GM18507 (cell line): ENCODE measurements around the gene UCMA.
"Not testable (repeated sequence)": the region's sequence is repeated elsewhere in the genome, so short reads cannot be mapped to it uniquely, and the experiment has no call there.

Source experiments
- DNase-seq: peaks from one replicate; pipeline ENCODE4 v3.0.0; 2011; ENCODE audit warnings: low read depth; ENCODE audit not compliant: insufficient read length; ENCODE audit errors: extremely low spot score
- FAIRE-seq: peaks from 2 replicates; lab custom pipeline; 2011; peaks lifted over from hg19 to GRCh38; lab: Jason Lieb, UNC

UCMA gene

GRCh38 chr10:13234172-13234571 lies at the start of gene UCMA:
Gene UCMA, minus strand, starts transcription at chr10:13234374. Its CDS starts 116 bp downstream, at chr10:13234258.
- DNase-seq (no peak), FAIRE-seq (no peak)

- DNase-seq, FAIRE-seq: not testable (repeated sequence)
Measured at GRCh38 chr10:13282348-13282747, 48.2 kb upstream of the UCMA start.

DNA sequence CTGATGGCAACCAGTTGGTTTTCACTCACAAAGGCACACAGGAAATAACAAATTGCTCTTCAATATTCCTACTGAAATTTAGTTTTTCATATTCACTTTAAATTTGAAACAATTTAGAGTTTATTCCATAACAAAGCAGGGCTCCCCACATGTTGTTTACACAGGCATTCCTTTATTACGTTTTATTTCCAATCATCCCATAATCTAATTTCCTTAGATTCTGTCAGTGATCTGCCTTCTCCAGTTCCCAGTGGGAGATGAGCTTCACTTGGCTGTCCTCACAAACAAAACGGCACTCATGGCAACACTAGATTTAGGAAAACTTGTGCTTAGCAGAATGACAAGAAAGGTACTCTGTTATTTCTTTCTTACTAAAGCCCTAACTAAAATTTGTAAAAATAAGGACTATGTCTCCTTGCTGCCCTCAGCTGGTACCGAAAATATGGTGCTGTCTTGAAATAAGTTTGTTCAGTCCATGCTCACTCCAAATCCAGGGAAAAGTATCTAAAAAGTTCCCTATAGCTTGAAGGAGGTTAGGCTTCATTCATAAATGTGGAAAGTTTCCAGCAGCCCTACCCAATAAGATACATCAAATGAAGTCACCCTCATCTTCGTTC lies 42.7 kb upstream of the UCMA start:
- FAIRE-seq (no peak), DNase-seq (no peak)

- DNase-seq, FAIRE-seq: not testable (repeated sequence)
Measured at GRCh38 chr10:13276146-13276545, 42.0 kb upstream of the UCMA start.

GRCh38 chr10:13272164-13272571 lies 38.0 kb upstream of the UCMA start:
- FAIRE-seq: peak; percentile 15
- no peak for DNase-seq

- DNase-seq (peak; percentile 58), FAIRE-seq (peak; percentile 85)
Measured at GRCh38 chr10:13271552-13272163, 37.5 kb upstream of the UCMA start.

DNA sequence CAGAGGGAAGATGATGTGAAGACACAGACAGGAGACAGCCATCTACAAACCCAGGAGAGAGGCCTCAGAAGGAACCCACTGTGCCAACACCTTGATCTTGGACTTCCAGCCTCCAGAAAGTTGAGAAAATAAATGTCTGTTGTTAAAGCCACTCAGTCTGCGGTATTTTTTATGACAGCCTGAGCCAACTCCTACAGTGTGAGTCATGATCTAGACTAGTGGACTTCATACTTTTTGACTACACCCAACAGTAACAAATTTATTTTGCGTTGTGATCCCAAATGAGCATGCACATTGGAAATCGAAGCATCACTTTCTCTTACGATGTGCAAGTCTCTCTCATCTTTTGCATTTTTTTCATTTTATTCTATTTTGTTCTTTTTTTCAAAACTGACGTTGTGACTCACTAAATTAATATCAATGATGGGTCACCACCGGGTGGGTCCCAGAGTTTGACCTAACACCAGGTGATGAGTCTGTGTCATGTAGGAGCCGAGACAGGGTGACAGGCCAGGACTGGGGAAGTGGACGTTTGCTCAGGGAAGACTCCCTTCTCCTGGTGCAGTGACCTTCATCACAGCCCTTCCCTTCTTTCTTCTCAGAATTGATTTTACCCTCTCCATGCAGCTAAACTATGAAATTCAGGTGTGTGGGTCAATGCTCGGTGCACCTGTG lies 36.8 kb upstream of the UCMA start:
- no peak for DNase-seq
- FAIRE-seq: no peak

- no peak for FAIRE-seq
- no peak for DNase-seq
Measured at GRCh38 chr10:13268841-13269240, 34.7 kb upstream of the UCMA start.

DNA sequence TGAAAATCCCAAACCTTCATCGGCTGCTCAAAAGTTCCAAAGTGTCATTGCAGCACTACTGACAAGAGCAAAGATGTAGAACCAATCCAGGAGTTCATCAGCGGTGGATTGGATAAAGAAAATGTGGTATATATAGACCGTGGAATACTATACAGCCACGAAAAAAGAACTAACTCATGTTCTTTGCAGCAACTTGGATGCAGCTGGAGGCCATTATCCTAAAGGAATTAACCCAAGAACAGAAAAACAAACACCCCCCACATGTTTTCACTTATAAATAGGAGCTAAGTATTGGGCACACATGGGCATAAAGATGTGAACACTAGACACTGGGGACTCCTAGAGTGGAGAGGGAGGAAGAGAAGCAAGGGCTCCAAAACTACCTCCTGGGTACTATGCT lies 34.1 kb upstream of the UCMA start:
- no peak for FAIRE-seq
- DNase-seq: no peak

GRCh38 chr10:13263591-13263990 lies 29.4 kb upstream of the UCMA start:
- DNase-seq: no peak
- no peak for FAIRE-seq

DNA sequence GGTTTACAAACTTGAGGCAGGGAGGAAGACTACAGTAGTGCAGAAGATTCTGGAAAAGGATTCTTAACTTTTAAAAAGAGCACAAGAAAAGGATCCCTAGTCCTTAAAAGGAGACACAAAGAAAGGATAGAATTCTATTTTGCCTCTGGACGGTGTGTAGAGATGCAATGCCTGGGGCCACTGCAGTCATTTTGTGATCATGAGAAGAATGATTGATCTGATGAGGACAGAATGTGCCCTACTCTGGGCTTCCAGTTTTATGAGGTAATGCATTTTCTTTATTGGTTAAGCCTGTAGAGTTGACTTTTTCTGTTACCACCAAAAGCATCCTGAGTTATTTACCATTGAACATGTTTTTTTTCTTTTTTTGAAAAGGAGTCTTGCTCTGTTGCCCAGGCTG lies 28.3 kb upstream of the UCMA start:
- FAIRE-seq: no peak
- no peak for DNase-seq

DNA sequence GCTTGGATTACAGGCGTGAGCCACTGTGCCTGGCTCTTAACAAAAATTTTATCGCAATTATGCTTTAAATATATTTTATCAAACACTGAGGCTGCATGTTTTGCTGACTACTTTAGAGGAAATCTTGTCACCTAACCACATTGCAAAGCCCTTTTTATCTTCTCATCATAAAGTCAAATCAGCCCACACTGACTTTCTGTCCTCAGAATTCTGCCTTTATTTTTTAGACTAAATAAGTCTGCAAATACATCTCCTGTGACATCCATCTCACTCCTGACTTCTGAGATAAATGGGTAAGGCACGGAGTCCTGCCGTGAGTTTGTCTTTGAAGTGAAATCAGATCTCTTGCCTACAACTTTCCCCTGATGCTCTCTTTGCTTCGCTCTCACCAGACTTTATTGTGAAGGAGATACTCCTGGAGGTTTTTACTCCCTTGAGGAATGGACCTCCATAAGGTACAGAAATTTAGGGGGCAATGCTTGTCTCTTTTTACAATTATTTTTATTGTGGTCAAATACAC lies 23.5 kb upstream of the UCMA start:
- no peak for FAIRE-seq
- no peak for DNase-seq

- no peak for FAIRE-seq
- no peak for DNase-seq
Measured at GRCh38 chr10:13256627-13257026, 22.5 kb upstream of the UCMA start.

DNA sequence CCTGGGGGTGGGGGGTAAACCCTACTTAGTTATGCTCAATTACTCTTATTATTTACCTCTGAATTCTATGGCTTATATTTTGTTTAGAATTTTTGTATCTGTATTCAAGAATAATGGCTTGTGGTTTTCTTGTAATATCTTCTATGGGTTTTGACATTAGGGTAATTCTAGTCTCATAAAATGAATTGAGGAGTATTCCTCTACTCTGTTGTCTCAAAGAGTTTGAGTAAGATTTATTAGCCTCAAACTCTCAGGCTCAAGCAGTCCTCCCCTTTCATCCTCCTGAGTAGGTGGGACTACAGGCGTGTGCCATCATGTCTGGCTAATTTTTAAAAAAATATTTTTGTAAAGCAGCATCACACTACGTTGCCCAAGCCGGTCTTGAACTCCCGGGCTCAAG lies 19.6 kb upstream of the UCMA start:
- FAIRE-seq: no peak
- no peak for DNase-seq

DNA sequence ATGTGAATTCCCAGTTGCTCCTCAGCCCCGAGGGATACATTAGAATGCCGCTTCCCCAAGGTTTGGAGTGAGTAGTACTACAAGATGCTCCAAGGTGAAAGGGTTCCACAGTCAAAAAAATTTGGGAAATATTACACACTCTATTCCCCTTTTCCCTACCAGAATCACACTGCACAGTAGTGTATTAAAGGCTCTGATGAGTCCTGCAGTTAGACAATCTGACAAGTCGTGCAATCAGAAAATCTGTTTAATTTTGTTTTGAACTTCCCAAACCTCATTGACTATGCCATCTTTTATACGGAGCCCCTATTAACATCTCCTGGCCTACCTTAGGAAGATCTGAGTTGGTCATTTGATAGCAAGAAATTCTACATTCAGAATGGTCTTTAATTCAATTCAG lies 13.6 kb upstream of the UCMA start:
- FAIRE-seq (no peak), DNase-seq (no peak)

- DNase-seq: no peak
- no peak for FAIRE-seq
Measured at GRCh38 chr10:13247246-13247645, 13.1 kb upstream of the UCMA start.

DNA sequence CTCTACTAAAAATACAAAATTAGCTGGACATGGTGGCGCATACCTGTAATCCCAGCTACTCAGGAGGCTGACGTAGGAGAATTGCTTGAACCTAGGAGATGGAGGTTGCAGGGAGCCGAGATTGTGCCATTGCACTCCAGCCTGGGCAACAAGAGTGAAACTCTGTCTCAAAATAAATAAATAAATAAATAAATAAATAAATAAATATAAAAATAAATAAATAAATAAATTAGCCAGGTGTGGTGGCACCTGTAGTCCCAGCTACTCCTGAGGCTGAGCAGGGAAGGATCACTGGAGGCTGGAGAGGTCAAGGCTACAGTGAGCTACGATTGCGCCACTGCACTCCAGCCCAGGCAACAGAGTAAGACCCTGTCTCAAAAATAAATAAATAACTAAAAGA lies 8.1 kb upstream of the UCMA start:
- not testable (repeated sequence) for FAIRE-seq, DNase-seq

DNA sequence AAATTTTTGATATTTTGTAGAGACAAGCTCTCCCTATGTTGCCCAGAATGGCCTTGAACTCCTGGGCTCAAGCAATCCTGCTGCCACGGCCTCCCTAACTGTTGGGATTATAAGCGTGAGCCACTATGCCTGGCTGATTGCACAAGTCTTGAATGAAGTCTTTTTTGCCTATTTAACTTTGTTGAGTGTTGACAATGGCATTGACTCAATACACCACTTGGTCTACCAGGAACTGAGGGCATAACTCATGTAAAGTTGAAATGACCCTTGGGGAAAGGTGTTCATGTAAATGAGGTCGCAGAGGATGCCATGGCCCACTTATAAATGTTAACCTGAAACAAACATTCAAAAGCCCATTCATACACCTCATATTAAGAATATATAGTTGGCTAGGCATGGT lies 7.4 kb upstream of the UCMA start:
- DNase-seq (no peak), FAIRE-seq (no peak)

DNA sequence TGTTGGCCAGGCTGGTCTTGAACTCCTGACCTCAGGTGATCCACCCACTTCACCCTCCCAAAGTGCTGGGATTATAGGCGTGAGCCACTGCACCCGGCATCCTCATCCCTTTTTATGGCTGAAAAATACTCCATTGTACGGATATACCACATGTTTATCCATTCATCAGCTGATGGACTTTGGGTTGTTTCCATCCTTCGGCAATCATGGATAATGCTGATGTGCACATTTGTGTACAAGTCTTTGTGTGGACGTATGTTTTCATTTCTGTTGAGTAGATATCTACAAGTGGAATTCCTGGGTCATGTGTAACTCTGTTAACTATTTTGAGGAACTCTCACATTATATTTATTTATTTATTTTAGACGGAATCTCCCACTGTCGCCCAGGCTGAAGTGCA lies 5.7 kb upstream of the UCMA start:
- FAIRE-seq: no peak
- no peak for DNase-seq

DNA sequence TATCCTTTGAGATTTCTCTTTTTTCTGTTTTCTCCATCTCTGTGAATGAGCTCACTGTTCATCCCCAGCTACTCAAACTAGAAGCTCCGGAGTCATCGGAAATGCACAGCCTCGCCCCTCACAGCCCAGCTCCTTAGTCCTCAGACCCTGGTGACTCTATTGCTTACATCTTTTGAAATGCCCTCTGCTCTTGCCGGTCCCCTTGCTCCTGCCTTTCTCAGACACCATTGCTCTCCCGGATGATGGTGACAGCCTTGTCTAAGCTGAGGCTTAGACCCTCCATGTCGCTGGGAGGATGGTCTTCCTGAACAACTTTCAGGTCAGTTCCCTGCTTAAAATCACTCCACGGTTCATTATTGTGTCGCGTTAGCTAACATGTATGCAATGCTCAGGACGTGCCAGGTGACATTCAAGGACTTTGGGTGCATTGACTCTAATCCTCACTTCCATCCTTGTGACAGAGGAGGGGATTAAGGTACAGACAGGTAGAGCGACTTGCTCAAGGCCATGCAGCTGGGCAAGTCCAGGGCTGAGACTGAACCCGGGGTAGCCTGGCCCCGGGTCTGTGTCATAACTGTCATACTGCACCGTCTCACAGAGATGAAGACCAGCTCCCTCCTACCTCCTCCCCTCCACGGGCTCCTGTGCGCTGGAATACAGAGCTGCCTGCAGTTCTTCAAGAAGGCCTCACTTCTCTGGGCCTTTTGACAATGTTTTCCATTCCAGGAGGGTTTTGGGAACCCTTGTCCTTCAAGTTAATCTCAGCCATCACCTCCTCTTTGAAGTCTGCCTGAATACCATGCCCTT lies 4.3 kb upstream of the UCMA start:
- FAIRE-seq (no peak), DNase-seq (no peak)
